ENCODE results near the gene PSMD1. TPM values are rescaled to one million over a fixed set of nuclear protein-coding genes. Genes with fewer than 3 reads are reported as not detected.
"Not testable (repeated sequence)": the region's sequence is repeated elsewhere in the genome, so short reads cannot be mapped to it uniquely, and the experiment has no call there.

The PSMD1 gene
- total RNA-seq, 1 donor from 2014 or later, result 132 TPM

DNA sequence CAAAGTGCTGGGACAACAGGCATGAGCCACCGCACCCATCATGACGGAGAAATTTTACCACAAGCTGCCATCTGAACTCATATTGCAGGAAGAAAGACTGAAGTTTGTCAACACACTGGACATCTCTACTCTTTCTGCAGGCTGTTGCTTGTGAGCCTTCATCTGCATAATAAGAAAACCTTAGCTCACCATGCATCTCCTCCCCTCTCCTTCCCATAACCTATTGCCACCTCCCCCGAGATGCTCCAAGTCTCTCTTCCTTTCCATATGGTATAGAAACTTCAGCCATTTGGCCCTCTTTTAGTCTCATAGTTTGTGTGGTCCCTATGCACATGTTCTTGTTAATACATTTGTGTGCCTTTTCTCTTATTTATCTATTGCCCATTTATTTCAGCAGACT lies 38.5 kb upstream of the PSMD1 start:
- Histone ChIP-seq H3K36me3 (no peaks in the 10 kb centered on the region), H3K4me2 (no peak overlapping the region), H3K4me3 (no peak overlapping the region), H2AFZ (replicated peaks) (no peak overlapping the region), H4K20me1 (ENCODE audit: low read depth) (no peaks in the 10 kb centered on the region), H3K79me2 (ENCODE audit: low read depth) (no peaks in the 10 kb centered on the region), H3F3A (ENCODE audit: low read depth) (no peaks in the 10 kb centered on the region), H3K27me3 (no peaks in the 10 kb centered on the region), H3K27ac (no peak overlapping the region), H3K4me1 (no peaks in the 10 kb centered on the region), H3K9me3 (ENCODE audit: low read depth) (no peaks in the 10 kb centered on the region), H3K9ac (no peak overlapping the region)
- Mint-ChIP-seq H3K36me3 (no peaks in the 10 kb centered on the region), H3K4me3 (no peak overlapping the region), H3K27me3 (ENCODE audit: insufficient read depth, low read depth) (peaks cover 7% of the 10 kb centered on the region), H3K9me3 (peaks cover 5% of the 10 kb centered on the region), H3K4me1 (peaks cover 18% of the 10 kb centered on the region), H3K27ac (no peak overlapping the region)
- TF ChIP-seq EZH2 (IDR thresholded peaks at IDR 0.05) (no peak), EZH2phosphoT487 (IDR thresholded peaks at IDR 0.05) (no peak)
- TF ChIP-seq, protein P1, sequence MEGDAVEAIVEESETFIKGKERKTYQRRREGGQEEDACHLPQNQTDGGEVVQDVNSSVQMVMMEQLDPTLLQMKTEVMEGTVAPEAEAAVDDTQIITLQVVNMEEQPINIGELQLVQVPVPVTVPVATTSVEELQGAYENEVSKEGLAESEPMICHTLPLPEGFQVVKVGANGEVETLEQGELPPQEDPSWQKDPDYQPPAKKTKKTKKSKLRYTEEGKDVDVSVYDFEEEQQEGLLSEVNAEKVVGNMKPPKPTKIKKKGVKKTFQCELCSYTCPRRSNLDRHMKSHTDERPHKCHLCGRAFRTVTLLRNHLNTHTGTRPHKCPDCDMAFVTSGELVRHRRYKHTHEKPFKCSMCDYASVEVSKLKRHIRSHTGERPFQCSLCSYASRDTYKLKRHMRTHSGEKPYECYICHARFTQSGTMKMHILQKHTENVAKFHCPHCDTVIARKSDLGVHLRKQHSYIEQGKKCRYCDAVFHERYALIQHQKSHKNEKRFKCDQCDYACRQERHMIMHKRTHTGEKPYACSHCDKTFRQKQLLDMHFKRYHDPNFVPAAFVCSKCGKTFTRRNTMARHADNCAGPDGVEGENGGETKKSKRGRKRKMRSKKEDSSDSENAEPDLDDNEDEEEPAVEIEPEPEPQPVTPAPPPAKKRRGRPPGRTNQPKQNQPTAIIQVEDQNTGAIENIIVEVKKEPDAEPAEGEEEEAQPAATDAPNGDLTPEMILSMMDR (IDR thresholded peaks at IDR 0.05), result no peak
- DNase-seq (ENCODE audit: low spot score), result no peak

DNA sequence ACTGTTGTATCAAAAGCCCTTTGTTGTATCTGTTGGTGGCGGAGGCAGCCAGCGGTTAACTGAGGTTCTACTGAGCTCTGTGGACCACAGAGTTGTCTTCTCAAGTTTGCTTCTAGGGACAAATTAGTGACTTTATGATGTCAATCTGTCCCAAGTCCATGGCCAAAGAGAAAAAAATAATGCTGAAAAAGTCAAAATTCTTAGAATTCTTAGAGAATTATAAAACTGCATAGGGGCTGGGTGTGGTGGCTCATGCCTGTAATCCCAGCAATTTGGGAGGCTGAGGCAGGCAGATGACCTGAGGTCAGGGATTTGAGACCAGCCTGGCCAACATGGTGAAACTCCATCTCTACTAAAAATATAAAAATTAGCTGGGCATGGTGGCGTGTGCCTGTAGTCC lies 31.6 kb upstream of the PSMD1 start:
- H3K4me3 Mint-ChIP-seq; H3K4me3 ChIP-seq; H3K4me1 ChIP-seq; H3K36me3 ChIP-seq; H3K9me3 Mint-ChIP-seq; H3K4me1 Mint-ChIP-seq; H3K36me3 Mint-ChIP-seq; H3F3A ChIP-seq (ENCODE audit: low read depth); DNase-seq (ENCODE audit: low spot score); H3K9ac ChIP-seq; H3K27ac ChIP-seq; H4K20me1 ChIP-seq (ENCODE audit: low read depth); H3K9me3 ChIP-seq (ENCODE audit: low read depth); H3K79me2 ChIP-seq (ENCODE audit: low read depth); H3K4me2 ChIP-seq; H3K27me3 ChIP-seq; H2AFZ ChIP-seq (replicated peaks); H3K27ac Mint-ChIP-seq: not testable (repeated sequence)
- peaks cover 13% of the 10 kb centered on the region for H3K27me3 Mint-ChIP-seq (ENCODE audit: insufficient read depth, low read depth)

DNA sequence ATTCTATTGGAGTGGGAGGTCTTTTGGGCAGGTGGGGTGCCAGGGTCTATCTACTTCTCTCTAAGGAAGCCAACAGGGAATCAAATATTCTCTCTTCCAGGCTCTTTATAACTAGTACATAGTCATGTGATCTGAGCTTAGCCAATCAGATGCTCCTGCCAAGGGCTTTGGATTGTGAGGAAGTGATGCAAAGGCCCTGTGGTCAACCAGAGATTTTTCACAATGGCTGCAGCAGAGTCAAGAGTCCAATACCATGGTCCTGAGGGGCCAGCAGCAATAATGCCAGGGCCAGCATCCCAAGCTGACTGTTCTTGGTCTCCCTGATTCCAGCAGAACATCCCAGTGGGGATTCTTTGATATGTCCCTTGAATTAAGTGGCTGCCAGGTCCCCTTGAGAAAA lies 27.8 kb upstream of the PSMD1 start:
- Mint-ChIP-seq H3K9me3 (no peaks in the 10 kb centered on the region), H3K27ac (no peak overlapping the region), H3K36me3 (no peaks in the 10 kb centered on the region), H3K4me1 (no peaks in the 10 kb centered on the region), H3K4me3 (no peak overlapping the region), H3K27me3 (ENCODE audit: insufficient read depth, low read depth) (peaks cover 11% of the 10 kb centered on the region)
- Histone ChIP-seq H3K9ac (no peak overlapping the region), H3K9me3 (ENCODE audit: low read depth) (no peaks in the 10 kb centered on the region), H3K27me3 (peaks cover 18% of the 10 kb centered on the region), H3K79me2 (ENCODE audit: low read depth) (no peaks in the 10 kb centered on the region), H3K4me3 (no peak overlapping the region), H3K36me3 (no peaks in the 10 kb centered on the region), H3K4me1 (no peaks in the 10 kb centered on the region), H2AFZ (replicated peaks) (no peak overlapping the region), H3F3A (ENCODE audit: low read depth) (no peaks in the 10 kb centered on the region), H3K4me2 (no peak overlapping the region), H4K20me1 (ENCODE audit: low read depth) (no peaks in the 10 kb centered on the region), H3K27ac (no peak overlapping the region)
- DNase-seq (ENCODE audit: low spot score), result no peak
- TF ChIP-seq, protein P1 (IDR thresholded peaks at IDR 0.05), result no peak
- no peak for TF ChIP-seq EZH2 (IDR thresholded peaks at IDR 0.05)
- no peak for TF ChIP-seq EZH2phosphoT487 (IDR thresholded peaks at IDR 0.05)

DNA sequence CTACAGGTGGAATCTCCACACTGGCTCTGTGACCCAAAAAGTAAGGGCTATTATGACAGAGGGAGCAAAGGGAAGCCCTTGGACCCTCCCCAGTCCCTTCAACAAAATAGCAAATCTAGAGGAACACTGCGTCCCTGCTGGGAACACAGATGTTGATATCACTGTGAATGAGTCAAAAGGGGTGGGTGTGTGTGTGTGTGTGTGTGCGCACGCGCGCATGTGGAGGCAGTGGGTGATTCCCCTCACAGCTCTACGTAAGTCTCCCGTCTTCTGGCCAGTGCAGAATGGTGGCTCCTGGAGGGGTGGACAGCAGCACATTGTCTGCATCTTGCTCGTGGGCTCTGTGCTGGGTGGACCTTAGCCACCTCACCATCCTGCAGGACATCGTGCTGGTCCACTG lies 27.1 kb upstream of the PSMD1 start:
- H3K79me2 ChIP-seq (ENCODE audit: low read depth), result no peaks in the 10 kb centered on the region
- H3K9me3 Mint-ChIP-seq, result no peaks in the 10 kb centered on the region
- TF ChIP-seq EZH2phosphoT487 (IDR thresholded peaks at IDR 0.05), result no peak

More for the DNA sequence above, 27.1 kb upstream of the PSMD1 start:
- H2AFZ ChIP-seq (replicated peaks), result no peak overlapping the region
- H3K27ac ChIP-seq, result no peak overlapping the region
- H3K4me1 ChIP-seq, result no peaks in the 10 kb centered on the region
- H3K27ac Mint-ChIP-seq, result peak overlapping the region; percentile 42
- no peaks in the 10 kb centered on the region for H3K36me3 Mint-ChIP-seq
- no peak for DNase-seq (ENCODE audit: low spot score)
- no peaks in the 10 kb centered on the region for H3K9me3 ChIP-seq (ENCODE audit: low read depth)
- no peaks in the 10 kb centered on the region for H3K4me1 Mint-ChIP-seq
- H3K36me3 ChIP-seq, result no peaks in the 10 kb centered on the region
- H3F3A ChIP-seq (ENCODE audit: low read depth), result no peaks in the 10 kb centered on the region
- peaks cover 25% of the 10 kb centered on the region for H3K27me3 ChIP-seq
- H3K9ac ChIP-seq, result no peak overlapping the region
- H3K4me3 ChIP-seq, result no peak overlapping the region
- no peaks in the 10 kb centered on the region for H4K20me1 ChIP-seq (ENCODE audit: low read depth)
- H3K27me3 Mint-ChIP-seq (ENCODE audit: insufficient read depth, low read depth), result peaks cover 13% of the 10 kb centered on the region
- no peak overlapping the region for H3K4me3 Mint-ChIP-seq
- no peak overlapping the region for H3K4me2 ChIP-seq

Data from neural progenitor cell (in vitro differentiated cells).